NCI-H524 treated with DMSO at 0.1 percent for 48 hours (cell line): ENCODE measurements around the gene TMEM8B.
A peak's percentile ranks its signal among the peaks of the same experiment; 100 is the strongest.

Source experiments
- DNase-seq: peaks from one replicate; lab custom pipeline; 2025; lab: John Stamatoyannopoulos, UW

The TMEM8B gene

GRCh38 chr9:35812025-35812602 is 16.9 kb upstream of the TMEM8B start, which contains the start of gene SPAG8:
Gene SPAG8 (minus strand): TSS chr9:35812262. CDS start chr9:35812147, 115 bp downstream.
- DNase-seq, result peak; percentile 81

DNA sequence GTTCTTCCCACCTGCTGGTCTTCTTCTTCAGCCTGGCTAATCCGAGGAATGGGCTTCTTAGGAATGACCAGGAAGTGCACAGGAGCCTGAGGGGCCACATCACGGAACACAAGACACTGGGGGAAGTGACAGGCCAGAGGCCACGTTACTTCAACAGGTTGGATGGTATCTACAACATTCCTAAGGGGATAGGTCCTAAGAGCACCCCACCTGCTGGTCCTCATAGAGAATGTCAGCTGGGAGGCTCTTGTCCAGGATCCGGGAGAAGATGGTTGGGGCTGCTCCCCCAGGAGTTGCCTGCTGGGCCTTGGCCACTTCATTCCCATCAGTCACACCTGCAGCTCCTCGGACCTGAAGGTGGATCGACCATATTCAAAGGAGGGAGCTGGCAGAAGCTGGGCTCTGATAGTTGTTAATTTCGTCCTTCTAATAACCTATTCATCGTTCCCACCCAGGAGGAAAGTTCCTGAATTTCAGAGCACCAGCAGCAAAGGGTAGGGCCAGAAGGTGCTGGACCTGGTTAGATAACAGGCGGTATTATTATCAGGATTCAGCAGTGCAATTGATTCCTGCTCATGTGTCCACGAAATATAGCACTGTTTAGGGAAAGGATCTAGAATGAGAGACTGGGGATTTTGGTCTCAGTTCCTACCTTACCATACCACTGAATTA is 15.5 kb upstream of the TMEM8B start:
- DNase-seq, result no peak

- DNase-seq, result no peak
These were observed 14.8 kb upstream of the TMEM8B start for GRCh38 chr9:35814106-35814840.

DNA sequence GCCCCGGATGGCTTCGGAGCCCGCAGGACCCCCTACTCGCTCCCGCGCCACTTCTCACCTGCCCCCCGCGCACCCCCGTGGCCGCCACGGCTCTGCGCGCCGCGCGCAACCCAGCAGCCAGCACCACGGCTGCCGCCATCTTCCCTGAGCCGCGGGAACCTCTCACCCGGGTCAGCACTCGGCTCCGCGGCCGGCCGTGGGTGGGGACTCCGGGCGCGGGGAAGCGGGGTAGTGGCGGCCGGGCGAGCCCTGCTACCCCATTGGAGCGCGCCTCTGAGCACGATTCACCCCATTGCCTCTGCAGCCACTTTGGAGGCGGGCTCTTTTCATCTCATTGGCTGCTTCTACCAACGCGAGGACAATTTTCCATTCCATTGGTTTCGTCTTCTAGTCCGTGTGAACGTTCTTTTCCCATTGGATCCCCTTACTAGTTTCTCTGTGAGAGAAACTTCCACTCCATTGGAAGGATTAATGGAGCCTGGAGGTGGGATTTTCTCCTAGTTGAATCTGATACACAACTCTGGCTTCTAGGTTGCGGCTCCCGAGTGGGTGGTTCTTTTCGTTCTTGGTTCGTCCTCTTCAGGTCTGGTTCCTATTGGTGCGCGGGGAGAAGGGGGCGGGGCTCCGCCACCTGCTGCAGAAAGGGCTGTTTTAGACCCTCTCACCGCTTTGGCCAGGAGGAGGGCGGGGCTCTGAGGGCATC is 14.0 kb upstream of the TMEM8B start, which contains the start of gene HINT2:
TSS of gene HINT2 (minus strand) at position 202 of the 703 bp plus-strand sequence. CDS start at position 139, 63 bp downstream.
- DNase-seq, result peak; percentile 98

GRCh38 chr9:35816708-35817107 is 12.3 kb upstream of the TMEM8B start:
- peak; percentile 75 for DNase-seq

DNA sequence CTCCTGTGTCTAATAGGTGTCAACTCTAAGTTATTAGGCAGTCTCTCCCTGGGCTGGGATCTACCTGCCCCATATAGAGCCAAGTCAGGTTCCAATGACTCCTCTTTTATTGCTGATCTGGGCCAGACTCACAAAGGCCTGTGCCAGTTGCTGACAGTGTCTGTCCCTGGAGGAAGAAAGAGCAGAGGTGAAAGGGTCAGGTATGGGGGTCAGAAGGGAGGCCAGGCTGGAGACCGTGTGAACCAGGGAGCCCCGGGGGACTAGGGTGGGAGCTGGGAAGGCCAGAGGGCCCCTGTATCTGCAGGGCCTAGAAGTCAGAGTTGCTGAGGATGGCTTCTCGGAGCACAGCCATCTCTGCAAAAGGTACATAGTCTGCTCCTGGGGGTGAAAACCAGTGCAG is 10.7 kb upstream of the TMEM8B start:
- DNase-seq, result no peak

DNA sequence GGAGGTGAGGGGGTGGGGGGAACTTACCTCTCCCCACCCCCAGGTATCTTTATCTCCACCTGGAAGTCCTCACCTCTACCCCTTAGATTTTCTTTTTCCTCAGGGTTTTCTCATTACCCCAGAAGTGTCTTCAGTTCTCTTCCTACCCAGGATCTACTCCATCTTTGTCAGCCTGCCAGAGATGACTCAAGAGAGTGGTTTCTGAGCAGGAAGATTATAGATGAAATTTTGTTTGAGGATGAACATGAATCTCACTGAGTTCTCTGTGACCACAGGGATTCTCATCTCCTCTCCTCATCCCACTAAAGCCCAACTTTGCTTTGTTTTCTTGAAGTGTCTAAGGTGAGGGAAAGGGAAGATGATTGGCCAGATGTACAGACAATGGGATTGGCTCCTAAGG is 9.0 kb upstream of the TMEM8B start:
- DNase-seq, result no peak

DNA sequence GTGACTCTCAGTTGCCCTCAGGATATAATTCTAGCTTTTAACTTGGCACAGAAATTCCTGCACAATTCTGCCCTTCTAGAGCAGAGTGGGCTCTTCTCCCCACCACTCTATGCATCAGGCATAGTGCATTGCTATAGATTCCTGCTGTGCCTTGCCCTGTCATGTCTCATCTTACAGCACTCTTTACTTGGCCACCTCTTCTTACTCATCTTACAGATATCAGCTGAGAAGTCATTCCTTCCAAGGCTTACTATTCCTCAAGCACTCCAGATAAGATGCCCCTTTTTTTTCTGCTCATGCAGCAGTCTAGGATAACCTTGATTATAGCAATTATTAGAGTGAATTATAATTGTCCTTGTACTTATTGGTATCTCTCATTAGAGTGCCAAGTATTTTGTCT is 6.1 kb upstream of the TMEM8B start:
- DNase-seq, result no peak

DNA sequence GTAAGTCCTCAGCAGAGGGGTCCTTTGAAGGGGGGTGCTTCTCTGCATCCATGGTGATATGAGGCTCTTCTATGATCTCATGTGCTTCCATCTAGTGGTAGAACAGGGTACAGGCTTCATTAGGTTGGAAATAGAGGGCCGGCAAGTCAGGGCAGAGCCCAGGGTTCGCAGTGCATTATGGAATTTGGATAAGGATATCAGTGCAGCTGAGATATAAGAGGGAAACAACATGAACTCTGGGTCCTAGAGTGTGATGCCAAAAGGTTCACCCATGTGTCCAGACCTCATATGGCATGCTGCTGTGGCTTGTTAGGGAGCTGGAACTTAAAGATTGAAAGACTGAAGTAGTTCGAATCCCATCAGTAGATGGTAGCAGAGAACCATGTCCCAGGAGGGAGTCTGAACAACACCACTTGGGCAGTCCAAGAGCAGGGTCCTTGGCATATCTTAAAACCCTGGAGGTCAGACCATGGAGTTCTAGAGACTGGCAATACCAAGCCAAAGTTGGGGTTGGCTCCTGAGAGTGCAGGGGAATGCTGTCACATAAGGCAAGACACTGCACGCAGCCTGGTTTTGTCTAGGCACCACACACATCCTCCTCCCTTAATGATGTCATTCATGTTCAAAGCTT is 2.8 kb upstream of the TMEM8B start:
- DNase-seq, result peak; percentile 19

DNA sequence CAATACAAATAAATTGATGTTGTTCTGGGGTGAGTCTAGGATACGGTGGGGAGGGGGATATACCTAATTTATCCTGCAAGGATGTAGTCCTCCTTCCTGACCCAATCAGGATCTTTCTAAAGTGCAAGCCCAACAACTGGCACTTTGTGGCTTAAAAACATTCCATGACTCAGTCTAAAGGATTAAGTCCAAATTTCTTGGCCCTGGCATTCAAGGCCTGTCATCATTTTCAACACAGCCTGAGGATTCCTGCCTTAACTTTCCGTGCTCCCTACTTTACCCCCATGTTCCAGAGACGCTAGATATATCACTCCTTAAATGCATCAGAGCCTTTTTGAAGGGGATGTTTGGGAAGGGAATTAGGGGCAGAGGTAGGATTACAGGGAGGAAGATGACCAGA is 1.5 kb upstream of the TMEM8B start:
- DNase-seq, result no peak

- no peak for DNase-seq
These were observed 328 bp upstream of the TMEM8B start, which contains the start of gene FAM221B for GRCh38 chr9:35828716-35829083. Gene FAM221B (minus strand): TSS chr9:35828732. CDS start chr9:35826161, 2,571 bp downstream.

GRCh38 chr9:35829764-35830096 is 702 bp downstream of the TMEM8B start:
- DNase-seq, result no peak

DNA sequence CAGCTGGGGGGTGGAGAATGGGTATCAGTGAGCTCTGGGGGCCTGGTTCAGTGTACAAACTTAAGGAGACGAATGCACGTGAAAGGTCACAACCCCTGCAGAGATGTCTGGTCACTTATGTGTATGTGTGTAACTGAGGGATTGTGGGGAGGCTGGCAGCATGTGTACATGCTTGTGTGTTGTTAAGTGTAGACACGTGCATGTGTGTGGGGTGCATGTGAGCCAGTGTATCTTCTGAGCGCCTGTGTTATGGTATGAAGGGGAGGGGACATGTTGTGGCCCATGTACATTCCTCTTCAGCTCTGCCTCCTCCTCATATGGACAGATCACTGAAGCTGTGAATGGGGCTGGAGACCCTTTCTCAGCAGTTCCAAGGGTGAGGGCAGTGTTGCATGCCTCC is 2.0 kb downstream of the TMEM8B start:
- DNase-seq, result no peak

DNA sequence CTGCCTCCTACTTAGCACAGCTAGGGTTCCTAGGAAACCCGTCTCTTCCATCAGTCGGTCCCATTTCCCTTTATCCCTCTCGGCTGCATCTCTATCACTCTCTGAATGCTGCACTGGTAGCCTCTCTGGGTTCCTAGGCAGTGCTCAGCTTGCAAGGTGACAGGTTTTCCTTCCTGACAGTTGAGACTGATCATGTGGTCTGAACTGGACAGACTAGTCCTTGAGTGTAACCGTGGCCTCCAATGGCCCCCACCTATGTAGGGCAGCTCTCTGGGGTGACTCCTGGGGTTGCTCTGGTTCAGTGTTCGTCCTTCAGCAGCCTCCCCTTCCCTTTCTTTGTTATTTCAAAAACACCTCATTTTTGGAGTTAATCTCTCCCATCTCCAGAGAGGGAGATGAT is 3.8 kb downstream of the TMEM8B start:
- DNase-seq, result no peak

DNA sequence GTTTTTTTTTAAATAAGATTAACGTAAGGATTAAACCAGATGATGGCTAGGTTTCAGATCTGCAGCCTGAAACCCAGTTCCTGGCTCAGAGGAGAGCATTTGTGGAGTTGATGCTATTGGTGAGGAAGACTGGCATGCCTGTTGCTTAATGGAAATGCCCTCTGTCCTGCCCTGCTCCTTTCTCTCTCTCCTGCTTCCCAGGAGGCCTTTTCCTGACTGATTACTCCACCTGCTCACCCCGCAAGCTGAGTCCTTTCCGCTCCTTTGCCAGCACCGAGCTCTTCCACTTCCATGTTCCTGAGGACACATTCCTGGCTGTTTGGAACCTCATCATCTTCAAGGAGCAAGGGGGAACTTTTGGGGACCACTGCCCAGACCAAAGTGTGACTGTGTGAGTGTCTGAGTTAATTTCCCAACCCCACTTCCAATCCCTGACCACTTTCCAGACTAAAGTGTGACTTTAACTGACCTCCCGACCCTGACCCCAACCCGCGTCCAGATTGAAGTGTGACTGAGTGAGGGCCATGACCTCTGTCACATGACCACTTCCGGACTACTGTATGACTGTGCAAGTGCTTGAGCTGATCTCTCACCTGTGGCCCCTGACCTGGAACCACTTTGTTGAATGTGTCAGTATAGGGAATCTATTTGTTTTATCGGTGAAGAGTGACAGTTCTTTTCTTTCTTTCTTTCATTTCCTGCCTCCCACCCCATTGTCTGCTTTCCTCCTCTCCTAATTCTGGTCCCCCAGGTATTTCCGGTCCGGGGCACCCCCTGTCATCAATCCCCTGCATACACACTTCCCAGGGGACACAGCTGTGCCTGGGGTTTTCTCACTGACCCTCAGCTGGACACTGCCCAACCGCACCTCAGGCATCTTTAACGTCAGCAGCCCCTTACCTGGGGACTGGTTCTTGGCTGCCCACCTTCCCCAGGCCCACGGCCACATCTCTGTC is 5.5 kb downstream of the TMEM8B start:
- DNase-seq, result no peak

GRCh38 chr9:35835216-35835632 is 6.2 kb downstream of the TMEM8B start:
- no peak for DNase-seq

DNA sequence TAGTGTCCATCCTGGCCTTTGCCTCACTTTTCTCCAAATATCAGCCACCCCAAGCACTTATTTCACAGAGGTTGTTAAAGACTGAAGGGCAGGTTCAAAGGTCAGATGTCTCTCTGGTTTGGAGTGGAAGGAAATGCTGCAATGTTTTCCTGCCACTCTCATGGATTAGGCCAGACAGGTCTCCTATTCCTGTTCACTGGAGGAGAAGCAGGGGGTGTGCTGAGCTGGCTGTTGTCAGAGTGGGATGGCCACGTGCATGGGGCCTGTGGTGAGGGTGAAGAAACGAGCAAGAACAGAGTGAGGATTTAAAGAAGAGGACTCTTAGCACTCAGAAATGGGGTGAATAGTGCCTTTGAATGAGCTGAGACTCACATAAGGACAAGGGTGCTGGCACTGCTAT is 6.7 kb downstream of the TMEM8B start:
- no peak for DNase-seq

DNA sequence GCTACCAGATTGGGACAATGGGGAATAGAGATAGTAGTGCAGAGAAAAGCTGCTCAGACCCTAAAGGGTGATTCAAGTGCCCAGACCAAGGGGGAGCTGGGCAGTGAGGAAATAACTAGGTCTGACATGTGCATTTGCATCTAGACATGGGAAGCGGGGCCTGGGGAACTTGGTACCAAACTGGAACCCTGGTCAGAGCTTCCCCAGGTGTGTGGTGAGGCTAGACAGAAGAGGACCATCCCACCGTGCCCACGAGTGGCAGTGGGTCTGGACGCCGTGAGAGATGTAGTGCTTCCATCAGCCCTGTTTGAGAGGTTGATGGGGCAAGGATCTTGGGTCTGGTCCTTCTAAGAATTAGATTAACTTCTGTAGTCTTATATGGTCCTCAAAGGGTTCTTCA is 7.6 kb downstream of the TMEM8B start:
- DNase-seq, result no peak

DNA sequence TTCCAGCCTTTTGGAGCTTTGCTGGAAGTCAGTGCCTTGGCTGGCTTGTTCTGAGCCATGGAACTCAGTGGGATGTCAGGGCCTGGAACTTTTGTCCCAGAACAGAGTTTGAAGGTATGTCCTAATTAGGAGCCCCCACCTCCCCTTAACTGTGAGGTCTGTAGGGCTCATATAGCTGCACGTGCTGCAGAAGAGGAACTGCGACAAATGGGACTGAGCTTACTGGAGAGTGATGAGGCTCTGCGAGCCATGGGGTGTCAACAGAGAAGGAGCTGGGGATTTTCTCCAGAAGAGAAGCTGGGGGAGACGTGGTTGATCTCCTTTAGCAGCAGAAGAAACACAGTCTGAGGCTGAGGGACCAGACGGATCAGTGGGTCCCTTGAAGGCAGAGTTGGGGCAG is 10.9 kb downstream of the TMEM8B start:
- DNase-seq, result no peak

GRCh38 chr9:35840881-35841644 is 12.0 kb downstream of the TMEM8B start:
- no peak for DNase-seq

- DNase-seq, result no peak
These were observed 12.5 kb downstream of the TMEM8B start for GRCh38 chr9:35841645-35841900.
